NCI-H2171 (cell line): ENCODE results near the gene HACD4.
"Not testable (repeated sequence)": the region's sequence is repeated elsewhere in the genome, so short reads cannot be mapped to it uniquely, and the experiment has no call there.

Source experiments
- DNase-seq: peaks from one replicate; lab custom pipeline; 2025; lab: John Stamatoyannopoulos, UW

The HACD4 gene

GRCh38 chr9:21016701-21017491 is 14.5 kb downstream of the HACD4 start:
- no peak for DNase-seq

- DNase-seq = no peak
Observed at GRCh38 chr9:21015995-21016394, 15.4 kb downstream of the HACD4 start.

GRCh38 chr9:21015129-21015815 is 16.2 kb downstream of the HACD4 start:
- DNase-seq = no peak

- no peak for DNase-seq
Observed at GRCh38 chr9:21002040-21002439, 29.4 kb downstream of the HACD4 start.

GRCh38 chr9:21001581-21001980 is 29.9 kb downstream of the HACD4 start:
- DNase-seq = no peak

GRCh38 chr9:20997503-20998076 is 33.9 kb downstream of the HACD4 start:
- DNase-seq = no peak

- DNase-seq = no peak
Observed at GRCh38 chr9:20996809-20997208, 34.6 kb downstream of the HACD4 start.

GRCh38 chr9:20995616-20996015 is 35.8 kb downstream of the HACD4 start:
- no peak for DNase-seq

- no peak for DNase-seq
Observed at GRCh38 chr9:20994486-20994885, 37.0 kb downstream of the HACD4 start.

- no peak for DNase-seq
Observed at GRCh38 chr9:20990867-20991266, 40.6 kb downstream of the HACD4 start.

- DNase-seq = no peak
Observed at GRCh38 chr9:20989923-20990341, 41.5 kb downstream of the HACD4 start.

- no peak for DNase-seq
Observed at GRCh38 chr9:20988671-20989315, 42.6 kb downstream of the HACD4 start.

- no peak for DNase-seq
Observed at GRCh38 chr9:20988061-20988460, 43.4 kb downstream of the HACD4 start.

GRCh38 chr9:20987521-20987920 is 43.9 kb downstream of the HACD4 start:
- no peak for DNase-seq

GRCh38 chr9:20985851-20986600 is 45.4 kb downstream of the HACD4 start:
- no peak for DNase-seq

GRCh38 chr9:20984506-20984905 is 46.9 kb downstream of the HACD4 start:
- no peak for DNase-seq

- no peak for DNase-seq
Observed at GRCh38 chr9:20981486-20981885, 50.0 kb downstream of the HACD4 start.

GRCh38 chr9:20980832-20981455 is 50.5 kb downstream of the HACD4 start:
- peak; percentile 10 for DNase-seq

- no peak for DNase-seq
Observed at GRCh38 chr9:20978249-20978648, 53.2 kb downstream of the HACD4 start.

GRCh38 chr9:20974191-20974938 is 57.1 kb downstream of the HACD4 start:
- not testable (repeated sequence) for DNase-seq
